ENCODE measurements around the gene SAMD1. TPM values are rescaled to one million over a fixed set of nuclear protein-coding genes. Genes with fewer than 3 reads are reported as not detected.

SAMD1 gene
- total RNA-seq, 1 experiment from 2014 or later: 12.9 TPM

GRCh38 chr19:14102102-14102696 lies 11.6 kb upstream of the SAMD1 start:
- intact Hi-C loops (cut with micrococcal nuclease): no loop called here
- H3K36me3 Mint-ChIP-seq (ENCODE audit: insufficient read depth, unreplicated experiment): peaks cover 70% of the 10 kb centered on the region
- no peak for DNase-seq (ENCODE audit: unreplicated experiment)

GRCh38 chr19:14101003-14101545 lies 10.5 kb upstream of the SAMD1 start:
- no TSS peak for BruUV-seq (replicated peaks)
- Mint-ChIP-seq H3K36me3 (ENCODE audit: insufficient read depth, unreplicated experiment) (peaks cover 65% of the 10 kb centered on the region), H3K27ac (ENCODE audit: low read depth, unreplicated experiment) (no peak overlapping the region), H3K4me1 (ENCODE audit: insufficient read depth, unreplicated experiment) (no peaks in the 10 kb centered on the region), H3K27me3 (ENCODE audit: insufficient read depth, unreplicated experiment) (no peaks in the 10 kb centered on the region), H3K9me3 (ENCODE audit: unreplicated experiment) (no peaks in the 10 kb centered on the region), H3K4me3 (ENCODE audit: unreplicated experiment) (no peak overlapping the region)
- no peak for TF ChIP-seq CTCF (IDR thresholded peaks at IDR 0.05; ENCODE audit: unreplicated experiment)
- intact Hi-C loops (cut with micrococcal nuclease): no loop called here
- DNase-seq (ENCODE audit: unreplicated experiment): no peak
- POLR2A ChIA-PET: interaction anchor here (0.8 kb wide), 1 partner anchor 14 kb away, joined by 3 read pairs; no protein-coding TSS in a partner anchor
- CTCF ChIA-PET: interaction anchor here (0.9 to 2.1 kb wide), 2 partner anchors 10 to 13 kb away, joined by 3 to 6 read pairs; no protein-coding TSS in a partner anchor

More at GRCh38 chr19:14102102-14102696, 11.6 kb upstream of the SAMD1 start:
- POLR2A ChIA-PET: interaction anchor here (0.8 kb wide), 1 partner anchor 13 kb away, joined by 3 read pairs; no protein-coding TSS in a partner anchor
- H3K27me3 Mint-ChIP-seq (ENCODE audit: insufficient read depth, unreplicated experiment): no peaks in the 10 kb centered on the region
- H3K27ac Mint-ChIP-seq (ENCODE audit: low read depth, unreplicated experiment): no peak overlapping the region
- H3K4me3 Mint-ChIP-seq (ENCODE audit: unreplicated experiment): no peak overlapping the region
- no peaks in the 10 kb centered on the region for H3K9me3 Mint-ChIP-seq (ENCODE audit: unreplicated experiment)
- no TSS peak for BruUV-seq (replicated peaks)
- H3K4me1 Mint-ChIP-seq (ENCODE audit: insufficient read depth, unreplicated experiment): no peaks in the 10 kb centered on the region
- CTCF ChIA-PET: interaction anchor here (1.2 to 2.1 kb wide), 2 partner anchors 12 to 240 kb away, joined by 3 to 6 read pairs; no protein-coding TSS in a partner anchor
- no peak for TF ChIP-seq CTCF (IDR thresholded peaks at IDR 0.05; ENCODE audit: unreplicated experiment)

GRCh38 chr19:14097532-14098151 lies 7.1 kb upstream of the SAMD1 start:
- BruUV-seq (replicated peaks): no TSS peak
- ChIA-PET POLR2A (no interaction called here), CTCF (no interaction called here)
- Mint-ChIP-seq H3K4me3 (ENCODE audit: unreplicated experiment) (no peak overlapping the region), H3K27ac (ENCODE audit: low read depth, unreplicated experiment) (no peak overlapping the region), H3K4me1 (ENCODE audit: insufficient read depth, unreplicated experiment) (no peaks in the 10 kb centered on the region), H3K27me3 (ENCODE audit: insufficient read depth, unreplicated experiment) (no peaks in the 10 kb centered on the region), H3K9me3 (ENCODE audit: unreplicated experiment) (no peaks in the 10 kb centered on the region), H3K36me3 (ENCODE audit: insufficient read depth, unreplicated experiment) (peaks cover 40% of the 10 kb centered on the region)
- intact Hi-C loops (cut with micrococcal nuclease): no loop called here
- DNase-seq (ENCODE audit: unreplicated experiment): no peak
- no peak for TF ChIP-seq CTCF (IDR thresholded peaks at IDR 0.05; ENCODE audit: unreplicated experiment)

- Mint-ChIP-seq H3K27ac (ENCODE audit: low read depth, unreplicated experiment) (no peak overlapping the region), H3K4me3 (ENCODE audit: unreplicated experiment) (no peak overlapping the region), H3K27me3 (ENCODE audit: insufficient read depth, unreplicated experiment) (no peaks in the 10 kb centered on the region), H3K9me3 (ENCODE audit: unreplicated experiment) (no peaks in the 10 kb centered on the region), H3K36me3 (ENCODE audit: insufficient read depth, unreplicated experiment) (peaks cover 34% of the 10 kb centered on the region), H3K4me1 (ENCODE audit: insufficient read depth, unreplicated experiment) (peaks cover 6% of the 10 kb centered on the region)
- POLR2A ChIA-PET: no interaction called here
- peak; percentile 8 for TF ChIP-seq CTCF (IDR thresholded peaks at IDR 0.05; ENCODE audit: unreplicated experiment)
- no peak for DNase-seq (ENCODE audit: unreplicated experiment)
- no TSS peak for BruUV-seq (replicated peaks)
- CTCF ChIA-PET: interaction anchor here (0.7 to 1.9 kb wide), 5 partner anchors 10 to 38 kb away, joined by 3 to 11 read pairs (median 6); no protein-coding TSS in a partner anchor
- intact Hi-C loops (cut with micrococcal nuclease): no loop called here
These were observed 5.9 kb upstream of the SAMD1 start for GRCh38 chr19:14096272-14096992.

Measured in MCF 10A (cell line).